Vagina (tissue), 2 donors: Measurements from ENCODE around the gene FCN1.

Source experiments
- POLR2A ChIP-seq, 2 donors: fragments of 450-650 bp; IDR thresholded peaks; one replicate each; pipeline ENCODE4 v1.6.1; 2017; ENCODE audit warnings: antibody characterized with exemption in 2 of 2, mild to moderate bottlenecking in 2 of 2, moderate library complexity in 2 of 2
- POLR2AphosphoS5 ChIP-seq, 2 donors: sonication (generic); formaldehyde crosslinking; IDR thresholded peaks; one replicate each; pipeline ENCODE4 v1.9.0; 2017; ENCODE audit warnings: antibody characterized with exemption in 2 of 2, mild to moderate bottlenecking in 2 of 2, low read depth in 1 of 2; ENCODE audit not compliant: insufficient read depth in 1 of 2
- TF ChIP-seq, protein P1 (sequence below), 3 experiments: fragments of 450-650 bp in 2 of 3; fragments of 200-600 bp in 1 of 3; sonication (generic) in 1 of 3; IDR thresholded peaks; one replicate each; pipeline ENCODE4 v1.5.1; 2017 to 2019; ENCODE audit warnings: antibody characterized with exemption in 3 of 3, mild to moderate bottlenecking in 2 of 3, moderate library complexity in 2 of 3

DNA sequence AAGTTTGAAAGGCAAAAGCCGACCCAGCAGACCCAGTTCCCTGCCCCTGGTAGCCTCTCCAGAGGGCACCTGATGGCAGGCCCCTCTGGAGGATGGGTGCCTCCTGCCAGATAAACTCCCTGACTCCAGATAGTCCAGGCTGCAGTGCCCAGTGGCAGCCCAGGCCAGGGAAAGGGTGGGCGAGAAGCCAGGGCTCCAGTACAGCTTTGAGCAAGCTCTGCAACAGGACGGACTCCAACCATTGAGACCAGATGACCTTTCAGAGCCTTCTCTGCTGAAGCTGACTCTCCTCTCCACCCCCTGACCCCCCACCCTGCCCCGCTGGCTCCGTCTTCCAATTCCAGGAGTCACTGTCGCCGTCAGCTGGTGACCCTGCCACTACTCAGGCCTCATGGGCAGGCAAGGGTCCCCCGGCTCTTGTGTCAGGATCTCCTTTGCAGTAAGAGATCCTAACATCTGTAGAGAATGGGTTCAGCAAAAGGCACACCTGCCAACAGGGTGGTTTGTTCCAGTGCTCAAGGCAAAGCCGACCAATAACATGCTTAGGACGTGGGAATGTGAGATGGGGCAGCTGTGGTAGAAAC lies 15.5 kb upstream of the FCN1 start:
- TF ChIP-seq, protein P1, sequence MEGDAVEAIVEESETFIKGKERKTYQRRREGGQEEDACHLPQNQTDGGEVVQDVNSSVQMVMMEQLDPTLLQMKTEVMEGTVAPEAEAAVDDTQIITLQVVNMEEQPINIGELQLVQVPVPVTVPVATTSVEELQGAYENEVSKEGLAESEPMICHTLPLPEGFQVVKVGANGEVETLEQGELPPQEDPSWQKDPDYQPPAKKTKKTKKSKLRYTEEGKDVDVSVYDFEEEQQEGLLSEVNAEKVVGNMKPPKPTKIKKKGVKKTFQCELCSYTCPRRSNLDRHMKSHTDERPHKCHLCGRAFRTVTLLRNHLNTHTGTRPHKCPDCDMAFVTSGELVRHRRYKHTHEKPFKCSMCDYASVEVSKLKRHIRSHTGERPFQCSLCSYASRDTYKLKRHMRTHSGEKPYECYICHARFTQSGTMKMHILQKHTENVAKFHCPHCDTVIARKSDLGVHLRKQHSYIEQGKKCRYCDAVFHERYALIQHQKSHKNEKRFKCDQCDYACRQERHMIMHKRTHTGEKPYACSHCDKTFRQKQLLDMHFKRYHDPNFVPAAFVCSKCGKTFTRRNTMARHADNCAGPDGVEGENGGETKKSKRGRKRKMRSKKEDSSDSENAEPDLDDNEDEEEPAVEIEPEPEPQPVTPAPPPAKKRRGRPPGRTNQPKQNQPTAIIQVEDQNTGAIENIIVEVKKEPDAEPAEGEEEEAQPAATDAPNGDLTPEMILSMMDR (IDR thresholded peaks at IDR 0.05) = no peak
- TF ChIP-seq POLR2AphosphoS5 (IDR thresholded peaks at IDR 0.05; ENCODE audit: insufficient read depth in 1 of 2, low read depth in 1 of 2) = no peak
- no peak for TF ChIP-seq POLR2A (IDR thresholded peaks at IDR 0.05)
